Right lobe of liver (tissue), 6 donors: ENCODE measurements around the gene DHFR2. TPM values are rescaled to one million over a fixed set of nuclear protein-coding genes. Genes with fewer than 3 reads are reported as not detected.

Experiments used
- ATAC-seq, 4 donors: fragments of 200-7000 bp; cut with Tn5 transposase; one replicate each; pipeline ENCODE4 v1.9.1; 2020; ENCODE audit warnings: mild to moderate bottlenecking in 4 of 4, moderate library complexity in 4 of 4
- DNase-seq, 3 donors: peaks; one replicate each; pipeline ENCODE4 v3.0.0-alpha.2; 2020
- H3K27ac ChIP-seq, 3 donors: fragments of 200-600 bp; one replicate each; pipeline ENCODE4 v1.8.0; 2022
- H3K27me3 ChIP-seq, 2 donors: fragments of 200-600 bp; one replicate each; pipeline ENCODE4 v1.8.0; 2022
- H3K36me3 ChIP-seq, 4 donors: fragments of 200-600 bp; sonication (generic) in 1 of 4; one replicate each; pipeline versions ENCODE4 v1.5.1 to v1.8.0; 2017 to 2022; ENCODE audit warnings: control low read depth in 1 of 4
- H3K4me1 ChIP-seq, 4 donors: fragments of 200-600 bp; sonication (generic) in 1 of 4; one replicate each; pipeline versions ENCODE4 v1.5.1 to v1.8.0; 2017 to 2022; ENCODE audit warnings: control low read depth in 1 of 4
- H3K4me3 ChIP-seq, 3 donors: fragments of 200-600 bp; one replicate each; pipeline ENCODE4 v1.8.0; 2022
- H3K9me3 ChIP-seq, 4 donors: fragments of 200-600 bp; sonication (generic) in 1 of 4; one replicate each; pipeline versions ENCODE4 v1.5.1 to v1.8.0; 2017 to 2022; ENCODE audit warnings: control low read depth in 1 of 4
- CTCF ChIP-seq, 4 donors: fragments of 200-600 bp in 3 of 4; fragments of 450-650 bp in 1 of 4; IDR thresholded peaks; one replicate each; pipeline versions ENCODE4 v1.5.1 to v1.8.0; 2016 to 2022; ENCODE audit warnings: antibody characterized with exemption in 4 of 4, mild to moderate bottlenecking in 2 of 4
- POLR2A ChIP-seq: fragments of 450-650 bp; IDR thresholded peaks from one replicate; pipeline ENCODE4 v1.6.1; 2017; ENCODE audit warnings: antibody characterized with exemption, mild to moderate bottlenecking
- WGBS: methylation state at CpG from one replicate; pipeline ENCODE4 v1.1.6; 2018; ENCODE audit warnings: low coverage, low lambda C conversion rate; ENCODE audit not compliant: insufficient coverage; ENCODE audit errors: missing lambda C conversion rate; 5-methylcytosine and 5-hydroxymethylcytosine counted together
- intact Hi-C, 2 donors: fragments of 100-400 bp; cut with DNase I; formaldehyde crosslinking; loops; one replicate each; pipeline versions ENCODE4 v1.11.2 to v1.14.1; 2022
- total RNA-seq, 6 experiments: library from RNA; depleted of rRNA in 2 of 6; stranded (reverse); fragments of >200 nt in 2 of 6; fragmentation: NEBNext Ultra II Directional in 3 of 6; extraction: Animal tissue kit (Norgen Biotek cat#: 25700) in 3 of 6; gene quantifications; one replicate each; pipeline versions ENCODE4 v1.1.0 to v1.2.4, GENCODE V29; 2016 to 2023
- donor health status: DM: no; HTN: yes; CAD: no.
- donor health status: DM: no; HTN: no; CAD: no.
- donor health status: DM: no; HTN: no; CAD: no.
- donor health status: DM: no; HTN: yes; CAD: no.
- donor health status: DM: no; HTN: yes; CAD: no.

The DHFR2 gene
- total RNA-seq, 6 experiments from 2014 or later, result 3.3 to 5.7 (median 4.1) TPM

DNA sequence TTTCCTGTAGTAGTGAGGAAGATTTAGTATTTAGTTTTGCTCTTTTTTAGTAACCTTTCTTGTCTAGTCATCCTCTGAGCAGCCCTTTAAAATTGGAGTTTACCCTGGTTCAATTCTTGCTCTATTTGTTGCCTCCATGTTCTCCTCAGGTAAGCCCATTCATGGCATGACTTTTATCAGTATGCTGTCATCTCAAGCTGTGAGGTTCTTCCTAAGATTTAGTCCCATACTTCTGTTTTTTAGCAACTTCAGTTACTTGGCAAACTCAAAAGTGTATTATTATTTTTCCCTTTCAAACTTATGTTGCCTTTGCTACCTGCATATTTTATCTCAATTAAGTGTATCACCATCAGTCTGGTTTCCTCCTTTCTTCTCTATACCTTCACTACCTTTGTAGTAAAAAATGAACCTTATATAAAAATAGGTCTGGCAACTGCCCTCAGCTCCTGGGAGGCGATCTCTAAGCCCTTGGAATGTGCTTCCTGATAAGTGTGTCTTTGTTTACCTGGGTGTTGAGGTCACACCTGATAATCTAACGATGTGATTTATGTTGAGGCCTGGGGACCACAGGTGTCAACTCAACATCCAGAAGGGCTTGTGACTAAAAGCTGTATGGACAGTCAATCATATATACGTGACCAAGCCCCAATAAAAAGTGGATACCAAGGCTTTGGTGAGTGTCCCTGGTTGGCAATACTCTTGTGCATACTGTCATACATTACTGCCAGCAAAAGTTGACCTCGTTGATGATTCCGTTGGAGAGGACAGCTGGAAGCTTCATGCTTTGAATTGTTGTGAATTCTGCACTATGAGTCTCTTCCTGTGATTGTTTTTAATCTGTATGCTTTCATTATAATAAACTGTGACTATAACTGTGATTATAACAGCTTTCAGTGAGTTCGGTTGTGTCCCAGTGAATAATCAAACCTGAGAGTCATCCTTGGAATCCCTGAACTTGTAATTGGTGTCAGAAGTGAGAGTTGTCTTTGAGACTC lies 4.1 kb upstream of the DHFR2 start:
- H3K4me3 ChIP-seq, result no peak overlapping the region
- ATAC-seq, result no peak
- no peaks in the 10 kb centered on the region for H3K36me3 ChIP-seq
- H3K9me3 ChIP-seq, result no peaks in the 10 kb centered on the region
- H3K27me3 ChIP-seq, result no peaks in the 10 kb centered on the region
- intact Hi-C loops, result loop anchor here in 1 of 2 donors (10.0 kb wide), 1 partner anchor 62 kb away; no protein-coding TSS in a partner anchor
- H3K27ac ChIP-seq, result no peak overlapping the region
- DNase-seq, result no peak
- peaks cover 0 to 16% (median 3%) of the 10 kb centered on the region in 4 donors for H3K4me1 ChIP-seq
- WGBS, result 73% methylated on average over 5 of the region's 6 CpGs
- TF ChIP-seq CTCF (IDR thresholded peaks at IDR 0.05) (no peak), POLR2A (no peak)

DNA sequence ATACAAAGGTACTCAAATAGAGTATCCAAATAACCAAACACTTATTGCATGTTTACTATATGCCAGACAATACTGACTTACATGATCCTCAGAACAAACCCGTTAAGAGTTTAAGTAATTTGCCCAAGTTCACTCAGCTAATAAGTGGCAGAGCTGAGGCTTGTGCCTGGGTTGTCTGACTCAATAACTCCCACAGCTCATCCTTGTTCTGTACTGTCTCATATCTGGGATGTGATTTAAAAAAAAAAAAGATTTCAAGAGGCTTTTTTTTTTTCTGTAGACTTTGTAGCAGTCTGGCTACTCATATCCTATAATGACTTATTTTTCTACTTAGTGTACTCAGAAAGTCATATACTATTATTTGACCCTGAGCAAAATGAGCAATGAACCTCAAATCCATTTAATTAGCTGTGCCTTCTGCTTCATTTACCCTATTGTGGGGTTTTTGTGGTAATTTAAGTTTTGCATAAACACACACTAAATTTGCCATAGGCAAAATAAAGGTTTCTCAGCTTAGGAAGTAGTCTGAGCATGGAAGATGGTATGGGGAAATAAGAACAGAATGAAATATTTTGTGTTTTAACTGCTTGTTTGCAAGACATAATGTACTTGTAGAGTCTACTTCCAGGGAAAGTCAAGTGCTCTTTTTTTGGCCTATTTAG lies 3.2 kb upstream of the DHFR2 start:
- DNase-seq (no peak), ATAC-seq (no peak)
- Histone ChIP-seq H3K4me1 (peaks cover 0 to 16% (median 3%) of the 10 kb centered on the region in 4 donors), H3K36me3 (no peaks in the 10 kb centered on the region), H3K27me3 (no peaks in the 10 kb centered on the region), H3K4me3 (no peak overlapping the region), H3K27ac (no peak overlapping the region), H3K9me3 (no peaks in the 10 kb centered on the region)
- TF ChIP-seq CTCF (IDR thresholded peaks at IDR 0.05) (no peak), POLR2A (no peak)
- 79% methylated on average over 1 of the region's 1 CpG for WGBS
- intact Hi-C loops, result loop anchor here in 1 of 2 donors (10.0 kb wide), 1 partner anchor 61 kb away; no protein-coding TSS in a partner anchor

DNA sequence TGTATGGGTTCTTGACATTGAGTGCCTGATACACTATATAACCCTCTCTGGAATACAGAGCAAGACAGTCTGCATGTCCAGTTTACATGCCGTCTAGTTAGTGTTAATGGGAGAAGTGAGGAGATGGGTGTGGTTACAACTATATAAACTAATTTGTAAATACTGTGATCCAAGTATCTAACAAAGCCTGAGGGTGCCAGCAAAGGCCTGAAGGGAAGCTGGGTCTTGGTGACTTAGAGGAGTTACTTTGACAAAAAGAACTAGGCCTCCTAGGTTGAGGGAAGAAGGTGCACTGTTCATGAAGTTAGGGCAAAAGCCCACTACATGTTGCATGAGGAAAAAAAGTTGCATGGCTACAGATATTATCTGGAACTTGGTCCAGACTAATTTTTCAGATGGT lies 2.4 kb upstream of the DHFR2 start:
- peaks cover 0 to 16% (median 3%) of the 10 kb centered on the region in 4 donors for H3K4me1 ChIP-seq
- no peak for TF ChIP-seq CTCF (IDR thresholded peaks at IDR 0.05)
- no peak for TF ChIP-seq POLR2A
- WGBS, result 70% methylated on average over 1 of the region's 1 CpG
- no peaks in the 10 kb centered on the region for H3K27me3 ChIP-seq
- no peak overlapping the region for H3K4me3 ChIP-seq
- H3K27ac ChIP-seq, result no peak overlapping the region
- ATAC-seq (no peak), DNase-seq (no peak)
- no peaks in the 10 kb centered on the region for H3K9me3 ChIP-seq
- intact Hi-C loops, result loop anchor here in 1 of 2 donors (10.0 kb wide), 1 partner anchor 60 kb away; no protein-coding TSS in a partner anchor
- no peaks in the 10 kb centered on the region for H3K36me3 ChIP-seq

DNA sequence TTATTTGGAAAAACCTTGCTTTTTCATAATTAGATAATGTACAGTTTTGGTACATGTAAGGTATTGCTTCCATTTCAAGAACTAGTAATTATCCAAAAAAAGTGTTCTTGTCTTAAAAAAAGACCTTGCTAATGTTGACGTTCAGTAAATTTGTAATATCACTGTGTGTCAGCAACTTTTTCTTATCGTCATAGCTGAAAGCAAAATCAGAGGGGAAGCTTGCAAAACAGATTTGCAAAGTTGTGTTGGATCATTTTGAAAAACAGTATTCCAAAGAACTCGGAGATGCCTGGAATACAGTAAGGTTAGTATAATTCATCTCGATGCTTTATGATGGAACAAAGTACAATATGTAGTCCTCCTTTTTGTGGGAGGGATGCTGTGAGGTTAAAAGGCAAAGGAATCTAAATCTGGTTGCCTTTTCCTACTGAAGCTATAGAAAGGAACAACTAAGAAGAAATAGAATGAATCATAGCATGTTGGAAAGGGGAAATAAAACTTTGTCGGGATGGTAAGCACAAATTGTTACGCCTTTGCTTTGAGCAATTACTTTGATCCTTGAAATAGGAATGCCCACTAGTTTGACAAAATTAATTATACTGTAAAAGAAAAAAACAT lies 1.6 kb upstream of the DHFR2 start:
- ATAC-seq (no peak), DNase-seq (no peak)
- Histone ChIP-seq H3K27ac (no peak overlapping the region), H3K4me3 (no peak overlapping the region), H3K9me3 (no peaks in the 10 kb centered on the region), H3K27me3 (no peaks in the 10 kb centered on the region), H3K4me1 (peaks cover 0 to 16% (median 3%) of the 10 kb centered on the region in 4 donors), H3K36me3 (no peaks in the 10 kb centered on the region)
- intact Hi-C loops, result loop anchor here in 1 of 2 donors (10.0 kb wide), 1 partner anchor 60 kb away; no protein-coding TSS in a partner anchor
- WGBS, result 67% methylated on average over 6 of the region's 6 CpGs
- TF ChIP-seq CTCF (IDR thresholded peaks at IDR 0.05) (no peak), POLR2A (no peak)
